ENCODE results near the gene CALML6. TPM values are rescaled to one million over a fixed set of nuclear protein-coding genes. Genes with fewer than 3 reads are reported as not detected.
A peak's percentile ranks its signal among the peaks of the same experiment; 100 is the strongest.

The CALML6 gene
- total RNA-seq, 1 experiment from 2014 or later = not detected

DNA sequence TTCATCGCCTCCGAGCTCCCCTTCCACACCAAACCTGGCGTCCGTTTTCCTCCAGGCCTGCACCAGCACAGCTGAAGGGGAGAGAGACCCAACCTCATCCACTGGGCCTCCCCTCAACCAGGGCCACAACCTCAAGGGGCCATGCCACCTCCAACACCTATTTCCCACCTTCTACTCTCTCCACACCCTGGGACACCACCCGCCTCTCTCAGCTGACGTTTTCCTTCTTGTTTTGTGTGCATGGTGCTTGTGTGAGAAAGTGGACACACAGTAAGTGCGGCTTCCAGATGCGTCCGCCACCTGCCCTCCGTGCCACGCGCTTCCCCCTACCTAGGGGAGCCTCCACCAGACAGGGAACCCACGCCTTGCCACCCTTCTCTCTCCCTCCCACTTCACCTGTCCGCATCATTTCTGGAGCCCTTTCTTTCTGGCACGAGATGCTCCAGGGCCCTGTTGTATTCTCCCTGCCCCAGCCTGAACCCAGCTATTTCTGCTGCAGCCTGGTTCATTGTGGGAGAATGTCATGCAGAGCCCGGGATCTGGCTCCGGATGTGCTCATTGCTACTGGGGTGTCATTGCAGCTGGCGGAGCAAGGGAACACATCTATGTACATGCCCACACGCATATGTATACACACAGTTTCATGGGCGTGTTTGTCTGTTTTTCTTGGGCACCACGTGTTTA, 22.8 kb upstream of the CALML6 start:
- DNase-seq (ENCODE audit: low spot score) = no peak

DNA sequence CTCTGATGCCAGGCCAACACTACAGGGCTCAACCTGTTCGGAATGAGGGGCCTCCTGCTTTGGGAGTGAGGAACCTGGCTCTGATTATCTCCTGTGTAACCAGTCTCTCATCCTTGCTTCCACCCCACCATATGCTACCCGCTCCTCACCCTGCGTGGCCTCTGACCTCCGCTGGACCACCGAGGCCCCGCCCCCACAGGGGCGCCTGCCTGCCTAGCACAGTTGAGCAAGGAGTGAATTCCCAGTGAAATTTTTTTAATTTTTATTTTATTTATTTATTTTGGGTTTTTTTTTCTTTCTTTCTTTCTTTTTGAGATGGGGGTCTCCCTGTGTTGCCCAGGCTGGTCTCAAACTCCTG, 22.3 kb upstream of the CALML6 start:
- DNase-seq (ENCODE audit: low spot score) = no peak

DNA sequence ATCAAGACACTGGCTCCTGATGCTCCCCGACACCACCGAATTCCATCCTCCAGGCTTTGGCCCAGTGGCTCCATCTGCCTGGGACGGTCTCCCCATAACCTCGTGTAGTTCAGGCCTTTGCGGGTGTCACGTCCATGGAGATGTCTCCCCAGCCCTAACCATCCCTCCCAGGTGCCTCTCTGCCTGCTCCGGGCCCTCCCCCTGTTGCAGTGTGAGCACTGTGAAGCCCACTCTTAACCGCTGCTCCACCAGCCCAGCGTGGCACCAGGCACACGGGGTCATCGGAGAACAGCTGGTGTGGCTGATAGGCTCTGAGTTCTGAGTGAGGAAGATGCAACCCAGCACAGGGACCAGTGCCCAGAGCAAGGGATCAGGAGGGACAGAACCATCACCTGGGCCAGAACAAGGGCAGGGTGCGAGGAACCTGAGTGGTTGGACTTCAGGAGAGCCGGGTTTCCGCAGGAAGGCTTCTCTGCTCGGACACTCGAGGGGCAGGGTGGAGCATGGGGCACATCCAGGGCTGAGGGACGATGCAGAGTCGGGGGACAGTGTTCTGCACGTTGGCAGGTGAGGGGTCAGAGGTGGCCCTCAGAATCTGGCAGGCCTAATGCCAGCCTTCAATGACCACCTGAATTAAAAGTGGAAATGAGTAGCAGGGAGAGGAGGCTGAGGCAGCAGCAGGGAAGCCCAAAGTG, 21.6 kb upstream of the CALML6 start:
- DNase-seq (ENCODE audit: low spot score) = no peak

DNA sequence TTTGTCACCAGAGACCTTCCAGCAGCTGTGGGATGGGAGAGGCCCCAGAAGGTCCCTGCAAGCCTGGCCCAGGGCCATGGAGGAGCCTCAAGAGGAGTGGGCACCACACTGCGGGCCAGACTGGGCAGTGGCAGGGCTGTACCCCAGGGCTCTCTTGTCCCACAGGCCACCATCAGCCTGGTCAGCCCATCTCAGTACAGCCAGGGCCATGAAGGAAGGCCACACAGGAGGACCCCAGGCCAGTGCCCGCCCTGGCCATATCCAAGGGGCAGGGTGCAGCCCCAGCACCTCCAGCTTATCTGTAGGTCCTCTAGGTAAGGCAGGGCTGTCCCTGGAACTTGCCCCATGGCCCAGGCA, 21.1 kb upstream of the CALML6 start:
- no peak for DNase-seq (ENCODE audit: low spot score)

DNA sequence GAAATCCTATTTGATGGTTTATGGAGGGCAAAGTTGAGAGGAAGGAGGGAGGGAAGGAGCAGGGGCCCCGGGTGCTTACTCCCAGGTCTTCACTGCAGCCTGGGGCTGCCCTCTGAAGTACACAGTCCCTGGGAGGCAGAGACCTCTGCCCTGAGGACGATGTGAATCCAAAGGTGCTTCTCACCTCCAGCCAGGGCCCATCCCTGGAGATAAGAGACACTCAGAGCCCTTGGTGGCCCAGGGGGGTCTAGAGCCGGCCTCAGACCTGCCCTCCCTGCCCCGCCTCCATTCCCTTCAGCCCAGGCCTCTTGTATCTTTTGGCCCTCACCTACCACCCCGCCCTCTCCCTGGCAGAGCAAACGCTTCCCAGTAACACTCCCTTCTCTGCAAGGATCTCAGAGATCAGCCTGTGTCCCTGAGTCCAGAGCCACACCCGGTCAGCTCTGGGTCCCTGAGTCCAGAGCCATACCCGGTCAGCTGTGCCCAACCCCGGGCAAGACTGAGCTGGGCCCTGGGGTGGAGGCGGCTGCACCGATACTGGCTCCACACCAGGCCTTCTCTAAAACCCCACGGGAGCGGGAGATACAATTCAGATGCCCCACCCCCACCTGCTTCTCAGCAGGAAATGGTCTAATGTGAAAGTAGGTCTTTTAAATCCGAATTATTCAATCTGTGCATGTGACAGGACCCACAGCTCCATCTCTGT, 20.6 kb upstream of the CALML6 start:
- no peak for DNase-seq (ENCODE audit: low spot score)

DNA sequence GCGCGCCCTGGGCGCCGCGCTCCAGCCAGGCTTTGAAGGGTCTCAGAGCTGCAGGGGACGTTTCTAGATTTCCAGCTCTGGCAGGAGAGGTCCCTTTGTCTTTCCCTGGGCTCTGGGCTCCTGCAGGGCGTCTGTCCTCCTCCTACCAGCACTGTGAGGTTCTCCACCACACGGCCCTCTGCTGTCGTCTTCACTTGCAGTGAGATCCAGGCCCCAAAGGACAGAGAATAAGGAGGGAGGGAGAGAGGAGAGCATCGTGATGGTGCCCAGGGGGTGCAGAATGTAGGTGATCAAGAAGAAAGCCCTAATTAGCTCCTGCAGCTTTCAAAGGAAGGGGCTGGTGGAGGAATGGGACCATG, 20.0 kb upstream of the CALML6 start:
- DNase-seq (ENCODE audit: low spot score) = no peak

DNA sequence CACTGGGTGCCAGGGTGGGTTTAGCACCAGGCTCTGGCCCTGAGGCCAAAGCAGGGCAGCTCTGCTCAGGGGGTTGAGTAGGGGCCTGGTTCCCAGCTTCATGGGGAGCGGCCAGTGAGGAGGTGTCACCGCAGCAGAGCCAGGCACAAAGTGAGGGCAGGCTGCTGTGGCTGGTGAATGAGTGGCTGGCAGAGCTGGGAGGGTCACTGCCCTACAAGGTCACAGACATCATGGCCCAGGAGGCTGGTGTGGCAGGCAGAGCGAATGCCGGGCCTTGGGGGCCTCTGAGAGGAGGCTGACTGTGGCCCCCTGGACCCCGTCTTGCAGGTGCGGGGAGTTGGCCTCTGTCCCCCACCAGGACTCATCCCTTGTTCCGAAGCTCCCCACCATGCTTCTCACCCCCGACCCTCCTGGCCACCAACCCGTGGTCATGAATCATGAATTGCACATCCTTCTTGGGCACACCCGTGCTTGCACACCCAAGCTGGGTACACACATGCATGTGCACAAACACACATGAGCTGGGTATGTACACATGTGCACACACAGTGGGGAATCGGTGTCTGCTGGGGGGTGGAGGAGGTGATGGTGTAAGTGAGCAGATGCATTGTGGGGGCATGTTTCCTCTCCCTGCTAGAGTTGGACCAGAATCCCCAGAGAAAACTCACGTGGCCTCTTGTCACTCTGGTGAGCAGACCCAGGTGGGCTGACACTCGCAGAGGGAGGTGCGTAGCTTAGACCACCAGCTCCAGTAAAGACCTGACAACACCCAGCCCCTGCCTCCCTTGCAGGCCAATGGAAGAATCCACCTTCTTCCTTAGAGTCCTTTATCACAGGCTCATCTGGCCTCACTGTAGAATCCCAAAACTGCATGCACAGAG, 19.4 kb upstream of the CALML6 start:
- DNase-seq (ENCODE audit: low spot score) = no peak

DNA sequence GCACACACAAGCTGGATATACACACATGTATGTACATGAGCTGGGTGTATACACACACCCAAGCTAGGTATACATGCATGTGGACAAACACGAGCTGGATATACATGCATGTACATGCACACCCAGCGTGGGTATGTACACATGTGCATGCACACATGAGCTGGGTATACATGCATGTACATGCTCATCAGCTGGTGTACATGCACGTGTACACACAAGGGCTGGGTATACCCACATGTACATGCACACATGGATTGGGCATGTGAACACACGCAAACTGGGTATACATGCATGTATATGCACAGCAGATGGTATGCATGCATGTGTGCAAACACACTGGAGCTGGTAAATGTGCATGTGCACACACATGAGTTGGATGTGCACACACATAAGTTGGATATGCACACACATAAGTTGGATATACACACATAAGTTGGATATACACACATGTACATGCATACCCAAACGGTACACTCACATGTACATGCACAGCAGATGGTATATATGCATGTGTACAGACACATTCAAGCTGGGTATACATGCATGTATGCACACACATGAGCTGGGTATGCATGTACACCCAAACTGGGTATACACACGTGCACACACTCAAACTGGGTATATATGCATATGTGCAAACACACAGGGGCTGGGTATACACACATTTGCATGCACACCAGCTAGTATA, 16.7 kb upstream of the CALML6 start:
- DNase-seq (ENCODE audit: low spot score) = no peak

DNA sequence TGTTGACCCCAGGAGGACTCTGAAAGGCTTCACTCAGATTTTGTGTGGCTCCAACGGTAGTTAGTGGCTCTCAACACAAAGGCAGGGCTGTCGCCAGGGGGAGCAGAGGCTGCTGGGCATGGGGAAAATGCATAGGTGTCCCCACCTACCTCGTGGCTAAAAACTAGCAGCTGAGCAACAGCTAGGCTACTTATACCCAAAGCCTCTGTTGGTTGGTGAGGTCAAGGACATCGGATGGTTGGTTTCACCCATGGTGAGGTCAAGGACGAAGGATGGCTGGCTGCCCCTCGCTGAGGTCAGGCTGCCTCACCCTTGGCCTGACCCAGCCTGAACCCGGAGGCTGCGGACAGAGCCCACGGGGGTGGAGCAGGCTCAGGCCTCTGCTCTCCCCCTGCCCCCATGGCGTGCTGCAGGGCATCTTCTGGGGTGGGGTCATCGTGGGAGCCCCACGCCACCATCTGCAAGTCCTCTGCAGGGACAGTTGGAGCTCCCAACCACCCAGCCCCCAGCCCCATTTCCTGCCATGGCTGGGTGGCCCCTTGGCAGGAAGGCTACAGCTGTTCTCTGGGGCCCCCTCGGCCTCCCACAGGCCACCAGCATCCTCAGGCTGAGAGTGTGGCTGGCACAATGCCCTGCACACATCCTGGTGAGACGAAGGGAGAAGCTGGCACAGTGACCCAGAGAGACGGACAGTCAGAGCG, 15.6 kb upstream of the CALML6 start:
- no peak for DNase-seq (ENCODE audit: low spot score)

DNA sequence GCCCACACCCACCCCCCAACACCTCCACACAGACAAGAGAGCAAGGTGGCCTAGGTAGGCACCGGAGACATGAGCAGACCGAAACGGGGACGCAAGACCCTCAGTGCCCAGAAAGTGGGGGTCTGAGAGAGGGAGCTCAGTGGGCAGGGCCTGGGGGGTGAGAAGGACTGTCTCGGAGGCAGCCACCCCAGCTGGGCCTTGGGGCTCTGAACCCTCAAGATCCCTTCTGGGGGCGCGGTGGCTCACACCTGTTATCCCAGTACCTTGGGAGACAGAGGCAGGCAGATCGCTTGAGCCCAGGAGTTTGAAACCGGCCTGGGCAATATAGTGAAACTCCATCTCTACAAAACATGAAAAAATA, 15.1 kb upstream of the CALML6 start:
- DNase-seq (ENCODE audit: low spot score) = no peak

DNA sequence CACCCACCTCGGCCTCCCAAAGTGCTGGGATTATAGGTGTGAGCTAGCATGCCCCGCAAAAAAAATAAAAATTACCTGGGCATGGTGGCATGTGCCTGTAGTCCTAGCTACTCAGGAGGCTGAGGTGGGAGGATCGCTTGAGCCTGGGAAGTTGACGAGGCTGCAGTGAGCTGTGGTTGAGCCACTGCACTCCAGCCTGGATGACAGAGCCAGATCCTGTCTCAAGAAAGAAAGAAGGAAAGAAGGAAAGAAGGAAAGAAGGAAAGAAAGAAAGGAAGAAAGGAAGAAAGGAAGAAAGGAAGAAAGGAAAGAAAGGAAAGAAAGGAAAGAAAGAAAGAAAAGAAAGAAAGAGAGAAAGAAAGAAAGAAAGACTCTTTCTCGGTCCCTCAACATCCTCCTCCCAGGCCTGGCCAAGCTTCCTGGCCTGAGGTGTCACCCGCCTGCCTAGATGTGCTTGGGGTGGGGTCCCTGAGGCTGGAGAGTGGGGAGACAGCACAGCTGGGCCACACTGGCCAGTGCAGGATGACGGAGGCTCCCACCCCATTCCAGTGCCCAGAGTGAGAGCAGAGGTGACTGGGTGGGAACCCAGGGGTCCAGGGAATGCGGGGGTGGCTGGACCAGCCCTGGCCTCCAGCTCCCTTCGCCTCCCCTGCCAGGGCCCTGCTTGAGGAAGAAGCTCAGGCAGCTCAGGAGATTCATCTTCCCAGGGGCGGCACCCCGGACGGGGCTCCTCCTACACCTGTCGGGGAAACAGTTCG, 14.0 kb upstream of the CALML6 start:
- DNase-seq (ENCODE audit: low spot score) = no peak

DNA sequence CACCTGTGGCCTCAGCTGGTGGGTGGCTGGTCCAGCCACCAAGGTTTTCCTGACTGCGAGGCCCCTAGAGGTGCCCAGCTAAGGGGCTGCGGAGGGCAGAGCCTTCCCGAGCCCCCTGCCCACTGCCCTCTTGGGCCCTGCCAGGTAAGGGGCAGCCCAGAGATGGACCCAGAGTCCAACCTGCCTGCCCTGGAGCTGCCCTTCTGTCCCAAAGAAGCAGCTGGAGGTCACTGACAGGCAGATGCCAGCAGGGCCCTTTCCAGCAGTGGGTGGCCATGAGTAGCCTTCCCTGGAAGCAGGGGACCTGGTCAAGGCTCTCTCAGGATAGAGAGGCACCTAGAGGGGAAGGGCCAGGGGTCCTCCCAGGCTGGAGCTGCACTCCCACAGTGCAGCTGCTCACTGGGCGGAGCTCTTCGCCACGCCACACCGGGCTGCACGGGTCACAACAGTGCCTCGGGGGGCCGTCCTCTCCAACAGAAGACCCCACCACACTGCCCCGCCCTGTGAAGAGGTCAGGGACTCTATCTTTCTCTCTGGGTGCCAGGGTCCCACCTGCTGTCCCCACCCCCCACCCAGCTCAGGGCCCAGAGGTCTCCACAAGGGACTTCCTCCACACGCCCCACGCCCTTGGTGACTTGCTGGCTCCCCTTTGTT, 13.3 kb upstream of the CALML6 start:
- no peak for DNase-seq (ENCODE audit: low spot score)

DNA sequence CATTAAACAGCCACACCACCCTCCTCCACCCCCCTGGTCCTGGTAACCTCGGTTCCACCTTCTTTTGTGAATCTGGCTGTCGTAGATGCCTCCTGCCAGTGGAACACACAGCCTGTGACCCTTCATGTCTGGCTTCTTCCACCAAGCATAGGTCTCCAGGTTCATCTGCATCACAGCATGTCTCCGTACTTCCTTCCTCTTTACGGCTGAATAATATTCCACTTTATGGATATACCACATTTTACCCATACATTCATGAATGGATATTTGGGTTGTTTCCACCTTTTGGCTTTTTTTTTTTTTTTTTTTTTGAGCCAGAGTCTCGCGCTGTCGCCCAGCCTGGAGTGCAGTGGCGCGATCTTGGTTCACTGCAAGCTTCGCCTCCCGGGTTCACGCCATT, 11.8 kb upstream of the CALML6 start:
- DNase-seq (ENCODE audit: low spot score) = no peak

DNA sequence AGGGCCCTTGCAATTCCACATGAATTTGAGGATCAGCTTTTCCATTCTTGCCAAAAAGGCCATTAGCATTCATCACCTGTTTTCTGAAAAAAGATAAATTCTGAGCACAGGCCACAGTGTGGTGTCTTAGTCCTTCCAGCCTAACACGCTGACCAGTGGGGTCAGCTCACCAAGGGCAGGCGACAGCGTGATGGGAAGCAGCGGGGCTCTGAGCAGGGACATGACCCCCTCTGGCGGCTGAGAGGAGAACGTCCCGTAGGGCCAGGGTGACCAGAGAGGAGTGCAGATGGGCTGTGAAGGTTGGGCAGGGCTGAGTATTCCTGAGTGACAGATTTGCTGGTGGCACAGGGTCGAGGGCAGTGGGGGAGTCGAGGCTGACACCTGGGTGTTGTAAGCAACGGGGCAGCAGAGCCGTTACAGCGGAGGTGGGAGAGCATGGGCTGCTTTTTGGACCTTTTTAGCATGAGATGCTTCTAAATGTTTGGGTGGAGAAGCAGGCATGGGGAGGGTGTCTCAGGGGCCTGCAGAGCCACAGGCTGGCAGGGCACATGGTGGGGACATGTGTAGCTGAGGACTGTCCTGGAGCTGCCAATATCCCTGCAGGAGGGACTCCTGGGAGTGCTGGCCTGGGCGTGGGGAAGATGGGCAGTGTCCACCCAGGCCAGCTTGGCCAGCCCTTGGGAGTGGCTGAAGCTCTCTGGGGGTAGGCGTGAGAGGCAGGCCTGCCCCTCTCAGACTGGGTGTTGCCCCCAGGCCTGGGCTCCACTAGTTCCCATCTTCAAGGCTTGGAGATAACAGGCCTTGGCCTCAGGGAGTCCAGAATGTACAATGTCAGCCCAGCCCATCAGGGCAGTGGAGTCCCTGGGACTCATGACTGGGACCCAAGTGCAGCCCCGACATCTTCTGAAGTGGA, 8.6 kb upstream of the CALML6 start:
- peak; percentile 90 for DNase-seq (ENCODE audit: low spot score)

DNA sequence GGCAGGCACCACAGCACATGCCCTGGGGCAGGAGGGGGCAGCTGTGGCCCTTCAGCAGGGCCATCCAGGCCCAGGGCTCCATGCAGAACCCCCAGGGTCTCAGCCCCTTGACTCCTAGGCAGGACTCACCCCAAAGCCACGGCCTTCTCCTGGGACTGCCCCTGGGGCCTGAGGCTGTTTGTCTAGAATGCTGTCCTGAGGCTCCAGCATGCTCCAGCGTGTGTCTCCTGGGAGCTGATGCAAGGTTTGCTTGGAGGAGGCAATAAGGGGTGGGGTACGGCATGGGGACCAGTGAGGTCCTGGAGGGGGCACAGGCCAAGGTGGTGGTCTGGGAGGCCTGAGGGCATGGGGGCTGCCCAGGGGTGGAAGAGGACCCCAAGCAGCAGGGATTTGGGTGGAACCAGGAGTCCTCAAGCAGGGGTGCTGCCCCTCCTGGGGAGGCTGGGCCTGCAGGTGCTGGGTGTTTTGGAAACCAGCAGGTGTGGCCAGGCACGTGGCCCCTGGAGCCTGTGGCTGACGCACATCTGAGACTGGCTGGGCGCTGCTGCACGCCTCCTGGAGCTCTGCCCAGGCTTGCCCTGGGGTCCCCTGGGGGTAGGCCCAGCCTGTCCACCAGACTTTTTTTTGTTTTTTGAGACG, 7.8 kb upstream of the CALML6 start:
- no peak for DNase-seq (ENCODE audit: low spot score)

DNA sequence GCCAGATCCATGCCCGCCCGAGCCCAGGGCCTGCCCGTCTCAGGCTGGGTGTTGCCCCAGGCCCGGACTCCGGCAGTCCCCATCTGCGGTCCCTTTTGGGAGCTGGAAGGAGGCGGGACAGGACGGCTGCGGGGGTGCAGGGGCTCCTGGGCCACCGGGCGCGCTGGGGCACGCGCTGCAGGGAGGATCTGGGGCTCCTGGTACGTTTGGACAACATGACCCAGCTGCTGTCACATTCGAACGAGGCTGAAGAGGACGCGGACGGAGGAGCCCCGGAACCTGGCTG, 6.6 kb upstream of the CALML6 start:
- no peak for DNase-seq (ENCODE audit: low spot score)

DNA sequence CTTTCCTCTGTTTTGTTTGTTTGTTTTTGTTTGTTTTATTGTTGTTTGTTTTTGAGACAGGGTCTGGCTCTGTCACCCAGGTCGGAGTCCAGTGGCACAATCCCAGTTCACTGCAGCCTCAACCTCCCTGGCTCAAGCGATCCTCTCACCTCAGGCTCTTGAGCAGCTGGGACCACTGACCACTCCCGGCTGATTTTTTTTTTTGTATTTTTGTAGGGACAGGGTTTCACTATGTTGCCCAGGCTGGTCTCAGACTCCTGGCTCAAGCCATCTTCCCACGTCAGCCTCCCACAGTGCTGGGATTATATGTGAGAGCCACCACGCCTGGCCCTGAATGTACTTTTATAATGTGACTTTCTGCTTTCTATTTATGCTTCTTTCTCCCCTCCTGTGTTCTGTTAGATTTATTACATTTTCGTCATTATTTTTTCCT, 5.0 kb upstream of the CALML6 start:
- DNase-seq (ENCODE audit: low spot score) = no peak

DNA sequence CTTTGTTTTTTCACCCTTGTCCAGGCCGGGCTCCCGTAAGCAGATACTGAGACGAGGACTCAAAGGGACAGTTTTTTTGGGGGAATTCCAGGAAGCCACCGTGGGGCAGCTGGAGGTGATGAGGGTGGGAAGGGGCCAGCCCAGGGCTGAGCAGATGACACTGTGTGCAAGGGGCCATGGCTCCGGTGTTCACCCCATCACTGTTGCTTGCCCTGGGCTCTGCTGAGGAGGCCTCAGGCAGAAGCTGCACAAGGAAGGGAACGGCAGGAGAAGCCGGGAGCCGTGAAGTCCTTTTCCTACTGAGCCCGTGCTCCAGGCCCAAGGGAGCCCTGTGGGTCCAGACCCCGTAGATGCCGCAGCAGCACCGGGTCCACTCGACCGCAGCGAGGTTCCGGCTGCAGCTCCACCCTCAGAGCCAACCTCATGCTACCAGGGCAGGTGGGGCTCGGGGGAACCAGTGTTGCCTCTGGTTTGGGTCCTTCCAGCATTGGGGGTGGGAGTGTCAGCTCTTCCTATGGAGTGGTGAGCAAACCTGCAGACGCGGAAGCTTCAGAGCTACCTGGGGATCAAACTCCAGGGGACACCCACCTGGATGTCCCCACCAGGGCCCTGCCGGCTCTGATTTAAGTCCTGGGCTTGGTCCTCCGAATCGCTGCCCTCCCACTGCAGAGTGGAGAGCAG, 4.3 kb upstream of the CALML6 start:
- no peak for DNase-seq (ENCODE audit: low spot score)
